HepG2 (cell line): Measurements from ENCODE around the gene TYMP. TPM values are rescaled to one million over a fixed set of nuclear protein-coding genes. Genes with fewer than 3 reads are reported as not detected.

Experiments used
- BCL6 ChIP-seq: IDR thresholded peaks from 2 replicates; pipeline ENCODE4 v1.6.1; 2016; ENCODE audit warnings: missing genetic modification reagents, missing compliant biosample characterization
- BORCS8-MEF2B ChIP-seq: sonication (generic); formaldehyde crosslinking; IDR thresholded peaks from 2 replicates; pipeline ENCODE4 v1.8.0; 2022; ENCODE audit warnings: mild to moderate bottlenecking, missing genetic modification reagents
- DNMT1 ChIP-seq: sonication (generic); formaldehyde crosslinking; IDR thresholded peaks from 2 replicates; pipeline ENCODE4 v1.5.1; 2020; ENCODE audit warnings: mild to moderate bottlenecking, missing genetic modification reagents
- FOXM1 ChIP-seq: sonication (generic); formaldehyde crosslinking; IDR thresholded peaks from 2 replicates; pipeline ENCODE4 v1.5.0; 2020; ENCODE audit warnings: missing genetic modification reagents
- HNRNPK ChIP-seq: fragments of 200-400 bp; formaldehyde crosslinking; IDR thresholded peaks from 2 replicates; pipeline ENCODE4 v1.6.1; 2018; ENCODE audit warnings: low read length, low read depth, moderate library complexity, mild to moderate bottlenecking; ENCODE audit not compliant: poor library complexity, severe bottlenecking
- MAFG ChIP-seq: sonication (generic); formaldehyde crosslinking; IDR thresholded peaks from 2 replicates; pipeline ENCODE4 v1.5.1; 2020; ENCODE audit warnings: mild to moderate bottlenecking, missing genetic modification reagents
- PCBP1 ChIP-seq: fragments of 200-400 bp; formaldehyde crosslinking; IDR thresholded peaks from 2 replicates; pipeline ENCODE4 v1.6.1; 2017; ENCODE audit warnings: mild to moderate bottlenecking, low read depth, low read length, borderline replicate concordance
- PITX1 ChIP-seq: sonication (generic); formaldehyde crosslinking; IDR thresholded peaks from 2 replicates; pipeline ENCODE4 v1.5.1; 2020; ENCODE audit warnings: mild to moderate bottlenecking, missing genetic modification reagents
- POLR2A ChIP-seq, 2 experiments: IDR thresholded peaks; 2 replicates each; pipeline ENCODE4 v1.6.1; 2011; ENCODE audit warnings: low read depth in 2 of 2, low read length in 2 of 2, mild to moderate bottlenecking in 1 of 2, moderate library complexity in 1 of 2; ENCODE audit not compliant: insufficient read depth in 1 of 2
- RFX1 ChIP-seq: fragments of 450-650 bp; IDR thresholded peaks from 2 replicates; pipeline ENCODE4 v1.6.1; 2017
- SNRNP70 ChIP-seq: fragments of 200-400 bp; formaldehyde crosslinking; IDR thresholded peaks from 2 replicates; pipeline ENCODE4 v1.6.1; 2017; ENCODE audit warnings: mild to moderate bottlenecking, low read depth, low read length, moderate library complexity
- SP2 ChIP-seq: sonication (generic); formaldehyde crosslinking; IDR thresholded peaks from 2 replicates; pipeline ENCODE4 v1.5.1; 2020; ENCODE audit warnings: mild to moderate bottlenecking, missing genetic modification reagents
- U2AF1 ChIP-seq: fragments of 200-400 bp; formaldehyde crosslinking; optimal IDR thresholded peaks from 2 replicates; pipeline ENCODE3; 2017; ENCODE audit warnings: mild to moderate bottlenecking, low read depth, low read length
- XRCC5 ChIP-seq: fragments of 200-400 bp; formaldehyde crosslinking; optimal IDR thresholded peaks from 2 replicates; pipeline ENCODE3; 2017; ENCODE audit warnings: mild to moderate bottlenecking, low read length
- ZFP36L2 ChIP-seq: sonication (generic); formaldehyde crosslinking; IDR thresholded peaks from 2 replicates; pipeline ENCODE4 v1.4.0; 2020; ENCODE audit warnings: missing genetic modification reagents
- ZNF569 ChIP-seq: sonication (generic); formaldehyde crosslinking; IDR thresholded peaks from 2 replicates; pipeline ENCODE4 v1.5.0; 2020; ENCODE audit warnings: mild to moderate bottlenecking, missing genetic modification reagents, moderate library complexity, borderline replicate concordance
- polyA plus RNA-seq, 8 experiments: library from polyadenylated mRNA; depleted of rRNA in 3 of 8; stranded (reverse) in 7 of 8; unstranded in 1 of 8; fragments of >200 nt; fragmentation: Illumina TruSeq in 4 of 8; extraction: Trizol in 4 of 8; gene quantifications; 2 replicates each; pipeline versions ENCODE4 v1.2.1 to v1.2.3, GENCODE V29; 2011 to 2016; ENCODE audit warnings: low read depth in 4 of 8, missing spikeins in 1 of 8, mixed read lengths in 1 of 8; ENCODE audit not compliant: insufficient read depth in 1 of 8
- total RNA-seq, 5 experiments: library from RNA; depleted of rRNA; stranded (reverse); fragments of >200 nt; fragmentation: Illumina TruSeq; extraction: Trizol; gene quantifications; 2 replicates each; pipeline ENCODE4 v1.2.3, GENCODE V29; 2016; ENCODE audit warnings: low read depth in 1 of 5
- TF ChIP-seq, protein P1 (sequence below): sonication (generic); formaldehyde crosslinking; IDR thresholded peaks from 2 replicates; pipeline ENCODE4 v1.8.1; 2023; ENCODE audit warnings: mild to moderate bottlenecking, inconsistent platforms, moderate library complexity, missing genetic modification reagents, borderline replicate concordance
- TF ChIP-seq, protein P2 (sequence below): IDR thresholded peaks from 2 replicates; pipeline ENCODE4 v1.6.1; 2016; ENCODE audit warnings: missing compliant biosample characterization, missing genetic modification reagents, borderline replicate concordance
- TF ChIP-seq, protein P3 (sequence below): sonication (generic); formaldehyde crosslinking; IDR thresholded peaks from 2 replicates; pipeline ENCODE4 v1.4.0; 2020; ENCODE audit warnings: missing genetic modification reagents
- TF ChIP-seq, protein P4 (sequence below): sonication (generic); formaldehyde crosslinking; IDR thresholded peaks from 2 replicates; pipeline ENCODE4 v1.4.0; 2020; ENCODE audit warnings: missing genetic modification reagents, borderline replicate concordance
- TF ChIP-seq, protein P5 (sequence below): sonication (generic); formaldehyde crosslinking; IDR thresholded peaks from 2 replicates; pipeline ENCODE4 v1.5.1; 2020; ENCODE audit warnings: missing genetic modification reagents, mild to moderate bottlenecking, borderline replicate concordance

The TYMP gene
- total and polyA plus RNA-seq, 2 of the 13 experiments (the other 11 are each of a cell fraction or from before 2014, with no cell fraction given) = 3.9 to 4.3 TPM

DNA sequence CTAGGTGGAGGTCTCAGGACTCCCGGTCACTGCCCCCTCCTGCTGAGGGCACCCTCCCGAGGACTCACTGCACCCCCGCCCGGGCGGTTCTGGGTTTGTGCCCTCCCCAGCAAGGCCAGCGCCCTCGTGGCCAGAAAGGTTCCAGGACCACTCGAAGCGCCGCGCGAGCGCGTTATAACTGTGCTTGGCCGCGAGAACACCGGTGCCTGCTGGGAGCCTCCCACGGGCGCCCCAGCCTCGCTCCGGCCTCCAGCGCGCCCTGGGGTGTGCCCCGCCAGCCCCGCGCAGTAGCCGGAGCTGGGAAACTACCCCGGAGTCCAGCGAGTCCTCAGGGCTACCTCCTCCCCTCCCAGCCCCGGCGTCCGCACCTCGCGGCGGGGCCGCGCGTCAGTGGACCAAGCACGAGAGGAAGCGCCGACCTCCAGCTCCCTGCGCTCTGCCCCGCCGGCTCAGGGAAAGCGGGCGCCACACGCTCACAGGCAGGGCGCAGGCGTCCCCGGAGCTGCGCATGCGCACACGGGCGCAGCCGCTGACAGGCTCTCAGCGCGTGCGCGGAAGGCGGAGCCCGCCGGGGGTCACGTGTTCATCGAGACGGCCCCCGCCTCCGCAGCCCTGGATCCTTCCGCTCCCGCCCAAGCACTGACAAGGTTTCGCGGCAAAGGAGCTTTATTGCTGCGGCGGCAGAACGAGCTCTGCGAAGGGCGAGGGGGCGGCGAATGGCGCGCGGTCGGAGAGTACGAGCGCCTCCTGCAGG lies 4.5 kb downstream of the TYMP start, which contains the start of gene SCO2 (continued):
- TF ChIP-seq, protein P1, sequence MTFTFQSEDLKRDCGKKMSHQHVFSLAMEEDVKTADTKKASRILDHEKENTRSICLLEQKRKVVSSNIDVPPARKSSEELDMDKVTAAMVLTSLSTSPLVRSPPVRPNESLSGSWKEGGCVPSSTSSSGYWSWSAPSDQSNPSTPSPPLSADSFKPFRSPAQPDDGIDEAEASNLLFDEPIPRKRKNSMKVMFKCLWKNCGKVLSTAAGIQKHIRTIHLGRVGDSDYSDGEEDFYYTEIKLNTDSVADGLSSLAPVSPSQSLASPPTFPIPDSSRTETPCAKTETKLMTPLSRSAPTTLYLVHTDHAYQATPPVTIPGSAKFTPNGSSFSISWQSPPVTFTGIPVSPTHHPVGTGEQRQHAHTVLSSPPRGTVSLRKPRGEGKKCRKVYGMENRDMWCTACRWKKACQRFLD (CRISPR knock-in tag) = peak; percentile 55; the same call in 1 of the 2 replicates
- TF ChIP-seq POLR2A (IDR thresholded peaks at IDR 0.05; ENCODE audit: insufficient read depth in 1 of 2, low read depth in 2 of 2, low read length in 2 of 2) (peak in 1 of 2 experiments; percentile 47; a peak in 2 of 4 replicates), BORCS8-MEF2B (peak; percentile 75; the same call in 1 of the 2 replicates), ZNF569 (no peak), DNMT1 (CRISPR knock-in tag) (peak; percentile 19; the same call in 1 of the 2 replicates), ZFP36L2 (CRISPR knock-in tag) (no peak), RFX1 (no peak), FOXM1 (CRISPR knock-in tag) (0 out of 2 replicates have a peak, but pooled peaks have one; percentile 14), XRCC5 (peak; percentile 53), SNRNP70 (no peak), SP2 (CRISPR knock-in tag) (no peak), PCBP1 (peak; percentile 37; the same call in 1 of the 2 replicates), HNRNPK (no peak), U2AF1 (no peak), PITX1 (CRISPR knock-in tag) (no peak), BCL6 (CRISPR knock-in tag) (peak; percentile 20; the same call in 1 of the 2 replicates), MAFG (CRISPR knock-in tag) (0 out of 2 replicates have a peak, but pooled peaks have one; percentile 46)
- TF ChIP-seq, protein P2, sequence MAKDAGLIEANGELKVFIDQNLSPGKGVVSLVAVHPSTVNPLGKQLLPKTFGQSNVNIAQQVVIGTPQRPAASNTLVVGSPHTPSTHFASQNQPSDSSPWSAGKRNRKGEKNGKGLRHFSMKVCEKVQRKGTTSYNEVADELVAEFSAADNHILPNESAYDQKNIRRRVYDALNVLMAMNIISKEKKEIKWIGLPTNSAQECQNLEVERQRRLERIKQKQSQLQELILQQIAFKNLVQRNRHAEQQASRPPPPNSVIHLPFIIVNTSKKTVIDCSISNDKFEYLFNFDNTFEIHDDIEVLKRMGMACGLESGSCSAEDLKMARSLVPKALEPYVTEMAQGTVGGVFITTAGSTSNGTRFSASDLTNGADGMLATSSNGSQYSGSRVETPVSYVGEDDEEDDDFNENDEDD (CRISPR knock-in tag) = peak; percentile 92
- TF ChIP-seq, protein P3, sequence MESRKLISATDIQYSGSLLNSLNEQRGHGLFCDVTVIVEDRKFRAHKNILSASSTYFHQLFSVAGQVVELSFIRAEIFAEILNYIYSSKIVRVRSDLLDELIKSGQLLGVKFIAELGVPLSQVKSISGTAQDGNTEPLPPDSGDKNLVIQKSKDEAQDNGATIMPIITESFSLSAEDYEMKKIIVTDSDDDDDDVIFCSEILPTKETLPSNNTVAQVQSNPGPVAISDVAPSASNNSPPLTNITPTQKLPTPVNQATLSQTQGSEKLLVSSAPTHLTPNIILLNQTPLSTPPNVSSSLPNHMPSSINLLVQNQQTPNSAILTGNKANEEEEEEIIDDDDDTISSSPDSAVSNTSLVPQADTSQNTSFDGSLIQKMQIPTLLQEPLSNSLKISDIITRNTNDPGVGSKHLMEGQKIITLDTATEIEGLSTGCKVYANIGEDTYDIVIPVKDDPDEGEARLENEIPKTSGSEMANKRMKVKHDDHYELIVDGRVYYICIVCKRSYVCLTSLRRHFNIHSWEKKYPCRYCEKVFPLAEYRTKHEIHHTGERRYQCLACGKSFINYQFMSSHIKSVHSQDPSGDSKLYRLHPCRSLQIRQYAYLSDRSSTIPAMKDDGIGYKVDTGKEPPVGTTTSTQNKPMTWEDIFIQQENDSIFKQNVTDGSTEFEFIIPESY (CRISPR knock-in tag) = no peak
- TF ChIP-seq, protein P4, sequence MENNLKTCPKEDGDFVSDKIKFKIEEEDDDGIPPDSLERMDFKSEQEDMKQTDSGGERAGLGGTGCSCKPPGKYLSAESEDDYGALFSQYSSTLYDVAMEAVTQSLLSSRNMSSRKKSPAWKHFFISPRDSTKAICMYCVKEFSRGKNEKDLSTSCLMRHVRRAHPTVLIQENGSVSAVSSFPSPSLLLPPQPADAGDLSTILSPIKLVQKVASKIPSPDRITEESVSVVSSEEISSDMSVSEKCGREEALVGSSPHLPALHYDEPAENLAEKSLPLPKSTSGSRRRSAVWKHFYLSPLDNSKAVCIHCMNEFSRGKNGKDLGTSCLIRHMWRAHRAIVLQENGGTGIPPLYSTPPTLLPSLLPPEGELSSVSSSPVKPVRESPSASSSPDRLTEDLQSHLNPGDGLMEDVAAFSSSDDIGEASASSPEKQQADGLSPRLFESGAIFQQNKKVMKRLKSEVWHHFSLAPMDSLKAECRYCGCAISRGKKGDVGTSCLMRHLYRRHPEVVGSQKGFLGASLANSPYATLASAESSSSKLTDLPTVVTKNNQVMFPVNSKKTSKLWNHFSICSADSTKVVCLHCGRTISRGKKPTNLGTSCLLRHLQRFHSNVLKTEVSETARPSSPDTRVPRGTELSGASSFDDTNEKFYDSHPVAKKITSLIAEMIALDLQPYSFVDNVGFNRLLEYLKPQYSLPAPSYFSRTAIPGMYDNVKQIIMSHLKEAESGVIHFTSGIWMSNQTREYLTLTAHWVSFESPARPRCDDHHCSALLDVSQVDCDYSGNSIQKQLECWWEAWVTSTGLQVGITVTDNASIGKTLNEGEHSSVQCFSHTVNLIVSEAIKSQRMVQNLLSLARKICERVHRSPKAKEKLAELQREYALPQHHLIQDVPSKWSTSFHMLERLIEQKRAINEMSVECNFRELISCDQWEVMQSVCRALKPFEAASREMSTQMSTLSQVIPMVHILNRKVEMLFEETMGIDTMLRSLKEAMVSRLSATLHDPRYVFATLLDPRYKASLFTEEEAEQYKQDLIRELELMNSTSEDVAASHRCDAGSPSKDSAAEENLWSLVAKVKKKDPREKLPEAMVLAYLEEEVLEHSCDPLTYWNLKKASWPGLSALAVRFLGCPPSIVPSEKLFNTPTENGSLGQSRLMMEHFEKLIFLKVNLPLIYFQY (CRISPR knock-in tag) = no peak
- TF ChIP-seq, protein P5, sequence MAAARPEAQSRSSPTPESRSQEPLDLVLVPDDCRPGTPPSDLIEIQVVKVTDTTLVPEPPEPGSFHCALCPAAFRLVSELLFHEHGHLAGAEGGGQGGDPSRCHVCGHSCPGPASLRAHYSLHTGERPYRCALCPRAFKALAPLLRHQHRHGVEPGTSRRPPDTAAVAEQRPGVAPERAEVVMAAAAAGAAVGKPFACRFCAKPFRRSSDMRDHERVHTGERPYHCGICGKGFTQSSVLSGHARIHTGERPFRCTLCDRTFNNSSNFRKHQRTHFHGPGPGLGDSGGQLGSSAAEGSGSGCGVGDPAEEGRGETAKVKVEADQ (CRISPR knock-in tag) = no peak; the same call in 1 of the 2 replicates
